ENCODE results near the gene STX3. TPM values are rescaled to one million over a fixed set of nuclear protein-coding genes. Genes with fewer than 3 reads are reported as not detected.

STX3 gene
- total and polyA plus RNA-seq, 2 donors (not counting 3 experiments of a cell fraction or from before 2014, with no cell fraction given), result 40.3 to 49.7 TPM

GRCh38 chr11:59802639-59803176 is 47.5 kb downstream of the STX3 start:
- intact Hi-C loops (cut with micrococcal nuclease) (loop anchor here (1.0 to 5.0 kb wide), 6 partner anchors 15 to 266 kb away; partner anchors contain the start of gene PATL1), dilution Hi-C loops (cut with MboI; ENCODE audit: extremely low pct_ligation_motif_present, low sequenced_read_pairs) (no loop called here)
- no peaks in the 10 kb centered on the region for H3K9me3 ChIP-seq (replicated peaks; ENCODE audit: control insufficient read depth, insufficient read depth, low read length)
- no peak overlapping the region for H2AFZ ChIP-seq (ENCODE audit: low read depth, low read length)
- H3K4me3 ChIP-seq (replicated peaks in 1 of 3; ENCODE audit: insufficient read depth in 1 of 3, low read depth in 1 of 3, low read length in 3 of 3), result no peak overlapping the region
- H3K4me2 ChIP-seq (ENCODE audit: insufficient read depth, low read length), result no peak overlapping the region
- H3K4me1 ChIP-seq (ENCODE audit: control insufficient read depth, extremely low read depth, insufficient read depth, low read length), result peaks cover 9% of the 10 kb centered on the region
- no peaks in the 10 kb centered on the region for H3K9me1 ChIP-seq (replicated peaks; ENCODE audit: control insufficient read depth, extremely low read depth, insufficient read depth, low read length)
- H3K36me3 ChIP-seq (ENCODE audit: control insufficient read depth in 2 of 2, extremely low read depth in 1 of 2, insufficient read depth in 2 of 2, low read length in 2 of 2), result peaks cover 19 to 27% of the 10 kb centered on the region in 2 experiments
- no peak overlapping the region for H3K9ac ChIP-seq (replicated peaks; ENCODE audit: extremely low read depth, insufficient read depth, low read length)
- FAIRE-seq, result peak; percentile 83
- TF ChIP-seq POLR2AphosphoS5 (IDR thresholded peaks at IDR 0.05; ENCODE audit: insufficient read depth, low read depth, low read length) (no peak), JUN (IDR thresholded peaks at IDR 0.05; ENCODE audit: borderline replicate concordance, insufficient read depth, insufficient read length, low read depth) (no peak), CTCF (IDR thresholded peaks at IDR 0.05; ENCODE audit: extremely low read depth in 1 of 2, insufficient read depth in 1 of 2, low read depth in 1 of 2, low read length in 2 of 2) (peak; percentile 34 to 47), MYC (IDR thresholded peaks at IDR 0.05; ENCODE audit: low read depth, low read length) (no peak)
- TF ChIP-seq, protein P1, sequence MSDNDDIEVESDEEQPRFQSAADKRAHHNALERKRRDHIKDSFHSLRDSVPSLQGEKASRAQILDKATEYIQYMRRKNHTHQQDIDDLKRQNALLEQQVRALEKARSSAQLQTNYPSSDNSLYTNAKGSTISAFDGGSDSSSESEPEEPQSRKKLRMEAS (IDR thresholded peaks at IDR 0.05; ENCODE audit: insufficient read depth, insufficient read length), result peak; percentile 63
- no peaks in the 10 kb centered on the region for H3K27me3 ChIP-seq (ENCODE audit: control insufficient read depth in 2 of 2, insufficient read depth in 2 of 2, low read length in 2 of 2)
- ChIA-PET CTCF (interaction anchor here (0.7 to 5.0 kb wide), 8 partner anchors 10 to 449 kb away, joined by 3 to 120 read pairs (median 6); partner anchors contain the start of gene STX3), POLR2A (no interaction called here)
- peak overlapping the region; percentile 83 for H3K27ac ChIP-seq (ENCODE audit: insufficient read depth, low read depth, low read length)
- peak; percentile 79 for DNase-seq (ENCODE audit: low read depth, low spot score)
- no peaks in the 10 kb centered on the region for H3K79me2 ChIP-seq (ENCODE audit: control insufficient read depth, insufficient read depth, low read length)
- no peaks in the 10 kb centered on the region for H4K20me1 ChIP-seq (replicated peaks; ENCODE audit: control insufficient read depth, extremely low read depth, insufficient read depth, low read length)
- BruUV-seq (replicated peaks), result no TSS peak
